GM19025 (cell line): ENCODE data around the gene SH3GL2.

Experiments
- ATAC-seq: cut with Tn5 transposase; IDR thresholded peaks from one replicate; pipeline ENCODE4 v1.9.1; 2021; ENCODE audit warnings: mild to moderate bottlenecking, low read depth, moderate library complexity; ENCODE audit not compliant: unreplicated experiment

SH3GL2 gene

GRCh38 chr9:17578911-17579793, at the start of gene SH3GL2:
SH3GL2 (plus strand) TSS chr9:17579066.
- ATAC-seq, result no peak

GRCh38 chr9:17531642-17532254, 47.1 kb upstream of the SH3GL2 start:
- ATAC-seq, result no peak

GRCh38 chr9:17532461-17532860, 46.4 kb upstream of the SH3GL2 start:
- no peak for ATAC-seq

- ATAC-seq, result no peak
These were observed 43.7 kb upstream of the SH3GL2 start for GRCh38 chr9:17535176-17535575.

GRCh38 chr9:17536027-17536426, 42.8 kb upstream of the SH3GL2 start:
- no peak for ATAC-seq

- ATAC-seq, result no peak
These were observed 27.8 kb upstream of the SH3GL2 start for GRCh38 chr9:17551023-17551422.

GRCh38 chr9:17555362-17556054, 23.4 kb upstream of the SH3GL2 start:
- no peak for ATAC-seq

GRCh38 chr9:17556255-17556654, 22.6 kb upstream of the SH3GL2 start:
- no peak for ATAC-seq

- no peak for ATAC-seq
These were observed 21.9 kb upstream of the SH3GL2 start for GRCh38 chr9:17556935-17557334.

GRCh38 chr9:17571825-17572224, 7.0 kb upstream of the SH3GL2 start:
- ATAC-seq, result no peak

- no peak for ATAC-seq
These were observed 4.5 kb upstream of the SH3GL2 start for GRCh38 chr9:17574342-17574741.

GRCh38 chr9:17578577-17578910, 322 bp upstream of the SH3GL2 start:
- no peak for ATAC-seq

GRCh38 chr9:17580119-17580518, 1.3 kb downstream of the SH3GL2 start:
- ATAC-seq, result no peak

GRCh38 chr9:17587113-17587512, 8.2 kb downstream of the SH3GL2 start:
- no peak for ATAC-seq

- ATAC-seq, result no peak
These were observed 9.5 kb downstream of the SH3GL2 start for GRCh38 chr9:17588395-17588794.

- ATAC-seq, result no peak
These were observed 10.1 kb downstream of the SH3GL2 start for GRCh38 chr9:17588941-17589340.

GRCh38 chr9:17589771-17590170, 10.9 kb downstream of the SH3GL2 start:
- ATAC-seq, result no peak

GRCh38 chr9:17594961-17595360, 16.1 kb downstream of the SH3GL2 start:
- no peak for ATAC-seq

- ATAC-seq, result no peak
These were observed 19.1 kb downstream of the SH3GL2 start for GRCh38 chr9:17597977-17598376.

GRCh38 chr9:17600962-17601593, 22.2 kb downstream of the SH3GL2 start:
- no peak for ATAC-seq

GRCh38 chr9:17604556-17604955, 25.7 kb downstream of the SH3GL2 start:
- ATAC-seq, result no peak
